GM12873 (cell line): Measurements from ENCODE around the gene DRAXIN.

ENCODE experiments used
- CTCF ChIP-seq: IDR thresholded peaks from 2 replicates; pipeline ENCODE4 v1.5.1; 2012; ENCODE audit warnings: low read depth, mild to moderate bottlenecking, moderate library complexity, low read length, control low read depth; ENCODE audit not compliant: insufficient read depth; ENCODE audit errors: missing control alignments

The DRAXIN gene

GRCh38 chr1:11680270-11681070 is 11.0 kb upstream of the DRAXIN start:
- TF ChIP-seq CTCF, result no peak

- TF ChIP-seq CTCF, result no peak
These were observed 10.3 kb upstream of the DRAXIN start, which contains the start of gene MAD2L2 for GRCh38 chr1:11681071-11681771. MAD2L2 (minus strand) TSS chr1:11681148; CDS start chr1:11680601, 547 bp downstream.

GRCh38 chr1:11682287-11682771 is 9.2 kb upstream of the DRAXIN start:
- TF ChIP-seq CTCF, result no peak

GRCh38 chr1:11682799-11683198 is 8.7 kb upstream of the DRAXIN start:
- no peak for TF ChIP-seq CTCF

GRCh38 chr1:11684070-11684469 is 7.4 kb upstream of the DRAXIN start:
- TF ChIP-seq CTCF, result no peak

- TF ChIP-seq CTCF, result no peak
These were observed 6.2 kb upstream of the DRAXIN start for GRCh38 chr1:11685210-11685752.

GRCh38 chr1:11688506-11688905 is 3.0 kb upstream of the DRAXIN start:
- TF ChIP-seq CTCF, result no peak
